Measurements from ENCODE around the gene MT1G. TPM values are rescaled to one million over a fixed set of nuclear protein-coding genes. Genes with fewer than 3 reads are reported as not detected.
"Not testable (repeated sequence)": the region's sequence is repeated elsewhere in the genome, so short reads cannot be mapped to it uniquely, and the experiment has no call there.

Gene MT1G
- total and polyA plus RNA-seq, 3 donors from 2014 or later, result 2.1 to 14.7 (median 11.5) TPM

DNA sequence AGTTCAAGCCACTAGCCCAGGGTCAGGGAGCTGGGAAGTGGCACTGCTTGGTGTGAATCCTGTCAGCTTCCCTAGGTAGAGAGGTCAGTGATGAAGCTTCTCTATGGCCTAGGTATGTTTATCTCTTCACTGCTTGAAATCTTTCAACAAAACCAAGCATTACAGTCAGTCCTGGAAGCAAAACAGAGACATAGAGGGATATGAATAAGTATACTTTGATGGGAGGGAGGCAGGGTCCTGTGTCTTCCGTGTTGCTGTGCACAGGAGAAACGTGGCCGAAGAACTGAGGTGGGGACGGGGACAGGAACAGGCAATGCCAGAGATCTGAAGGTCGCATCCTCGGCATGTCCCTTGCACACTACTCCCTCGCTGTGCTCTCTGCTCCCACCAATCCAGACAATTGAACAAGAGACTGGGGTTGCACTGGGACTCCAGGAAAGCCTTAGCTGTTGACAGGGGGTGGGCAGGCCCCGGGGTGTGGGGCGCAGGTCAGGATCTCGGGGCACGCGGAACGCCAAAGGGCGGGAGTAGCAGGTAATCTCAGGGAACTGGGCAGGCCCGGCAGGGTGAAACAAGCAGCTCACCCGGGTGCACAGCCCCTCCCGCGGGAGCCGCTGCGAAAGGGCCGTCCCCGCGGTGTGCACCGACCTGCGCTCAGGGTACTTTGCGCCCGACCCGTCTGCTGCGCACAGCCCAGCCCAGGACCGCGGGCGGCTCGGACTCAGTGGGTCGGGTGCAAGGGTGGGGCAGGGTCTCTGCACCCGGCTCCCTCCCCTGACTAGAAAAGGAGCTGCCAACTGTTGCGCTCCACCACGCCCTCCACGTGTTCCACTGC lies 1.4 kb upstream of the MT1G start, which contains the start of gene MT1H:
TSS of gene MT1H (plus strand) at position 810 of the 835 bp plus-strand sequence. CDS start 71 bp downstream, outside the sequence.
- H3K4me3 ChIP-seq, result no peak within 1 kb of the TSS
- intact Hi-C loops (cut with DNase I; ENCODE audit: low total_unique reads), result no loop called here
- no peaks in the 10 kb centered on the region for H3K27me3 ChIP-seq
- H3K36me3 ChIP-seq (ENCODE audit: low read depth, missing control alignments), result no peaks in the 10 kb centered on the region
- 38 to 49% methylated on average over 26 to 37 of the region's 38 CpGs for WGBS, 2 donors
- no peak for DNase-seq
- TF ChIP-seq, protein P1, sequence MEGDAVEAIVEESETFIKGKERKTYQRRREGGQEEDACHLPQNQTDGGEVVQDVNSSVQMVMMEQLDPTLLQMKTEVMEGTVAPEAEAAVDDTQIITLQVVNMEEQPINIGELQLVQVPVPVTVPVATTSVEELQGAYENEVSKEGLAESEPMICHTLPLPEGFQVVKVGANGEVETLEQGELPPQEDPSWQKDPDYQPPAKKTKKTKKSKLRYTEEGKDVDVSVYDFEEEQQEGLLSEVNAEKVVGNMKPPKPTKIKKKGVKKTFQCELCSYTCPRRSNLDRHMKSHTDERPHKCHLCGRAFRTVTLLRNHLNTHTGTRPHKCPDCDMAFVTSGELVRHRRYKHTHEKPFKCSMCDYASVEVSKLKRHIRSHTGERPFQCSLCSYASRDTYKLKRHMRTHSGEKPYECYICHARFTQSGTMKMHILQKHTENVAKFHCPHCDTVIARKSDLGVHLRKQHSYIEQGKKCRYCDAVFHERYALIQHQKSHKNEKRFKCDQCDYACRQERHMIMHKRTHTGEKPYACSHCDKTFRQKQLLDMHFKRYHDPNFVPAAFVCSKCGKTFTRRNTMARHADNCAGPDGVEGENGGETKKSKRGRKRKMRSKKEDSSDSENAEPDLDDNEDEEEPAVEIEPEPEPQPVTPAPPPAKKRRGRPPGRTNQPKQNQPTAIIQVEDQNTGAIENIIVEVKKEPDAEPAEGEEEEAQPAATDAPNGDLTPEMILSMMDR (IDR thresholded peaks at IDR 0.05), result no peak
- TF ChIP-seq POLR2A (IDR thresholded peaks at IDR 0.05), result no peak
- no peak within 1 kb of the TSS for H3K27ac ChIP-seq
- H3K9me3 ChIP-seq, result no peaks in the 10 kb centered on the region
- H3K4me1 ChIP-seq, result peaks cover 3% of the 10 kb centered on the region

DNA sequence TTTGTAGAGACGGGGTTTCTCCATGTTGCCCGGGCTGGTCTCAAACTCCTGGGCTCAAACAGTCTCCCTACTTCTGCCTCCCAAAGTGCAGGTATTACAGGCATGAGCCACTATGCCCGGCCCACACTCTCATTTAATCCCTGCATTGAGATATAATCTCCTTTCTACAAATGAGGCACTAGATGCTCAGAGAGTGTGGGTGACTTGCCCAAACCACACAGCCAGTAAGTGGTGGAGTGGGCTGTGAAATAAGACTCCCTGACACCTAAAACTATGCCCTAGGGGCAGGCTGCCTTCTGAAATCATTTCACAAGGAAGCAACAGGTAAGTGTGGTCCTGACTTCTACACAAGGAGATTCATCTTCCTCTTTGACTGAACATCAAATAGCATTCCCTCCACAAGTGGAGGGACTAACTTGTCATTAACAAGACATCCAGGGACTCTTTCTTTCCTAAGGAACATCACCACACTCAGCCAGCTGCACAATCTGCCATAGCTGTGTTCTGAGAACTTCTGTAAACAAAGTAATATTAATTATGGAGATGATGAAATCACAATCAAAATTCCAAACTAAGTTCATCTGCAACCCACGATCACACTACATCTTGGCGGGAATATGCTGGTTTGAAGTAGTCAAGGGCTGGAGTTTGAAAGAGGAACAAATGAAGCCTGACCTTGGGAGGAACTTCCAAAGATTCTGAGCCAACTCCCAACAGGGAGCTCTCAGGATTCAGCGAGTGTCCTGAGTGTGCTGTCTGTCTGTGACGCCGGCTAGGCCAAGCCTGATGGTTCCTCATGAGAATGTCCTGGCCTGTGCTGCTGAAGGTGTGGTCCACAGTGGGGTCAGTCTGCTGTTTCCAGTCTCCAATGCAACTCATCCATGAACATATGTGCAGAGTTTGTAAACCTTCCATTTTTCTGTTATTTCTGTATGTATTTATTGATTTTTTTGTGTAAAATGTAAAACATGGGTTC lies 2.3 kb downstream of the MT1G start:
- H3K4me1 ChIP-seq; H3K9me3 ChIP-seq; H3K36me3 ChIP-seq (ENCODE audit: low read depth, missing control alignments); intact Hi-C loops (cut with DNase I; ENCODE audit: low total_unique reads); H3K27ac ChIP-seq; H3K27me3 ChIP-seq; H3K4me3 ChIP-seq: not testable (repeated sequence)
- 57 to 60% methylated on average over 8 of the region's 8 CpGs for WGBS, 2 donors
- peak; percentile 67 for DNase-seq

DNA sequence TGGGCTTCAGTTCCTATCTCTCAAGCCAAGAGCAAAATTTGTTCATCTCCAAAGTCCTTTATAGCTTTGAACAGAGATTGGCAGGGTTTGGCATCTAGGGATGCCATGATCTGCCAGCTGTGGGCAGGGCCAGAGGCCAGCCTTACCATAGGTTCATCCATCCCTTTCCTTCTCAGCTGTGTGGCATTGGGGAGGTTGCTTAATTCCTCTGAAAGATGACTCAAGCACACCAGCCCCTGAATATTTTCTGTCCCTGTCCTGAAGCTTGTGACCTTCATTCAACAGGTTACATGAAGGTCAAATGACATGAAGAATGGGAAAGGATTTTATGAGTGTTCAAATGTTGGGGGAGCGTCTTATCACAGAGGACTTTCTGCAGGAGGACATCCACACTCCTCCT lies 3.4 kb downstream of the MT1G start:
- Histone ChIP-seq H3K4me1 (peaks cover 7% of the 10 kb centered on the region), H3K27me3 (no peaks in the 10 kb centered on the region), H3K36me3 (ENCODE audit: low read depth, missing control alignments) (no peaks in the 10 kb centered on the region), H3K4me3 (no peak overlapping the region), H3K9me3 (no peaks in the 10 kb centered on the region), H3K27ac (no peak overlapping the region)
- WGBS, 2 donors, result 92 to 93% methylated on average over 1 of the region's 1 CpG
- no peak for DNase-seq
- intact Hi-C loops (cut with DNase I; ENCODE audit: low total_unique reads), result no loop called here
- no peak for TF ChIP-seq POLR2A (IDR thresholded peaks at IDR 0.05)
- TF ChIP-seq, protein P1 (IDR thresholded peaks at IDR 0.05), result no peak

DNA sequence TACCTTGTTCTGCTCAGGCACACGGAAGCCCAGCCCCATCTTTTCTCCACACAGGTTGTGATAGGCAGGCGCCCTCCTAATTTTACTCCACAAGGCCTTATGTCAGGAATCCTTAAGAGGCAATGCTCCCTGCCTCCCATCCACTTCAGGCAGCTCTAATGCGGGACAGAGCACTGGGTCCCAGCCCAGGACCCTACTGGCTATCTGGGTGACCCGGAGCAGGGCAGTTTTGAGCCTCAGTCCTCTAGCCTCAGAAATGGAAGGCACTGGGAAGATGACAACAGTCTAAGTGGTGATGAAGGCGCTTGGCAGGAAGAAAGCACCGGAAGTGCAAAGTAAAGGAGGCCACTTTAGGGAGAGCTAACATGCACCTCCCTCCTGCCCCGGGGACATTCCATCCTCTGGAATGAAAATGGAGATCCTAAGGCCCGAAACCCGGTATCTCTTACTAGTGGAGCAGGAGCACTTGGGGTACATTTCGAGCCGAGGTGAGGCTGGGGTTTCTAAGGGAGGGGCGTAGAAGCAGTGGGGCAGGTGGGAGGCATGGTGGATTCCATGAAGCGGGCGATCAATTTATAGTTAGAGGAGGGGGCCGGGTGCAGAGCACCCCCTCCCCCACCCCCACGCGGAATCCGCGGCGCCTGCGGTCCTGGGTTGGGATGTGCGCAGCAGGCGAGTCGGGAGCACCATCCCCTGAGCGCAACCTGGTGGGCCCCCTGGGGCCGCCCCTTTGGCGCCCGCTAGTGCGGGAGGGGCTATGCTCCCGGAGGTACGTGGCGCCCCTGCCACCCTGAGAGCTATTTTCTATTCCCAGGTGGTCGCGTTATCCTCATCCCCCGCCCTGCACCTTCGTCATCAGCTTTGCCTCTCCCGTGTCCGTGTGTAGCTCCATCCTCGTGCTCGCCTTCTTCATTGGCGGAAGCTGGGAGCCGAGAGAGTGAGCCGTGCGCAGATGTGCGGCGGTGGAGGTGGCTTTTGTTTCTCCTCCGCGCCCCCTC lies 5.2 kb downstream of the MT1G start:
- Histone ChIP-seq H3K36me3 (ENCODE audit: low read depth, missing control alignments) (no peaks in the 10 kb centered on the region), H3K4me3 (no peak overlapping the region), H3K4me1 (peaks cover 4% of the 10 kb centered on the region), H3K27me3 (no peaks in the 10 kb centered on the region), H3K27ac (no peak overlapping the region), H3K9me3 (no peaks in the 10 kb centered on the region)
- TF ChIP-seq, protein P1 (IDR thresholded peaks at IDR 0.05), result no peak
- no peak for TF ChIP-seq POLR2A (IDR thresholded peaks at IDR 0.05)
- DNase-seq, result no peak
- WGBS, 2 donors, result 15 to 18% methylated on average over 41 to 48 of the region's 48 CpGs
- intact Hi-C loops (cut with DNase I; ENCODE audit: low total_unique reads), result no loop called here

Measured in testis (tissue), 3 donors.